ENCODE data around the gene ZNF423.

GRCh38 chr16:49712542-49712941, 143.4 kb downstream of the ZNF423 start:
- TF ChIP-seq CTCF (IDR thresholded peaks at IDR 0.05) (no peak), POLR2A (IDR thresholded peaks at IDR 0.05) (no peak)

Measured in lower leg skin (tissue), 3 donors.